ENCODE results near the gene HNRNPM. TPM values are rescaled to one million over a fixed set of nuclear protein-coding genes. Genes with fewer than 3 reads are reported as not detected.

The HNRNPM gene
- total and polyA plus RNA-seq, 11 donors = 43.4 to 183 (median 95.3) TPM

DNA sequence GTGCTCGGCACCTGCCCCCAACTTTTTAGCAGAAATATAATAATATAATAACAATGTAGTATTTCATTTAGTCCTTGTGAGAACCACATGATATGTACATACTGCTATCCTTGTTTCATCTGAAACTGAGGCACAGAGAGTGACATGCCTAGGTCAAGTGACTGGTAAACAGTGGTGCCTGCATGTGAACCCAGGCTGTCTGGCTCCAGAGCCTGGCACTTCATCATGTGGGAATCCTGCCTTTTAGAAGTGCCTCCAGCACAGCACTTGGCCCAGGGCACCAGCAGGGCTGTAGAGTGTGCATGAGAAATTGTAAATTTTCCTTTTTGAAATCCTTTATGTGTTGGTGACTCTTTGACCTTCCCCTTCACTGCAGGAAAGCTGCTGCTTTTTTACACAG is 30.2 kb downstream of the HNRNPM start:
- intact Hi-C loops (cut with DNase I) = no loop called here
- Histone ChIP-seq H3K27me3 (no peaks in the 10 kb centered on the region), H3K36me3 (peaks cover 4 to 97% (median 94%) of the 10 kb centered on the region in 9 donors), H3K4me1 (peaks cover 0 to 53% (median 21%) of the 10 kb centered on the region in 12 donors), H3K9me3 (no peaks in the 10 kb centered on the region), H3K4me3 (no peak overlapping the region), H3K27ac (peak overlapping the region in 2 of 12 donors; percentile 20)
- no peak for TF ChIP-seq POLR2A (IDR thresholded peaks at IDR 0.05)
- WGBS, 4 donors = 91 to 98% (median 96%) methylated on average over 1 of the region's 1 CpG
- ATAC-seq (no peak), DNase-seq (no peak)

DNA sequence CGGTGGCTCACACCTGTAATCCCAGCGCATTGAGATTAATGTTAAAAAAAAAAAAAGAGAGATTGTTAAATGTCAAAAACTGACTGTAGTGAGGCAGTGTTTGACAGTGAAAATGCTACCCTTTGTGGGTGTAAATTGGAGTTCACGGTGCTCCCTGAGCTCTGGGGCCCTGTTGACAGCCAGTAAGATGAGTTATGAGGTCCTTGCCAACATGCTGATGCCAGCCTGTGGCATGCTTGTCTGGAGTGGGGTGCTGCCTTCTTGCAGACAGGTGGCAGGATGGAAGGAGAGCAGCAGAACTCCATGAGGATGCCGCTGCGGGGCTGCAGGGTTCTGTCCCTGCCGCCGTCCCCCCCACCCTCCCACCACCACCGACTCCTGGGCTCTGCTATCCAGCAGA is 31.7 kb downstream of the HNRNPM start:
- DNase-seq = no peak
- H3K9me3 ChIP-seq = no peaks in the 10 kb centered on the region
- peaks cover 4 to 94% (median 86%) of the 10 kb centered on the region in 9 donors for H3K36me3 ChIP-seq
- intact Hi-C loops (cut with DNase I) = no loop called here
- H3K4me3 ChIP-seq = no peak overlapping the region
- no peaks in the 10 kb centered on the region for H3K27me3 ChIP-seq
- ATAC-seq = peak in 3 of 4 donors; percentile 46 to 58 (median 54)
- peaks cover 0 to 64% (median 33%) of the 10 kb centered on the region in 12 donors for H3K4me1 ChIP-seq
- TF ChIP-seq, protein P1, sequence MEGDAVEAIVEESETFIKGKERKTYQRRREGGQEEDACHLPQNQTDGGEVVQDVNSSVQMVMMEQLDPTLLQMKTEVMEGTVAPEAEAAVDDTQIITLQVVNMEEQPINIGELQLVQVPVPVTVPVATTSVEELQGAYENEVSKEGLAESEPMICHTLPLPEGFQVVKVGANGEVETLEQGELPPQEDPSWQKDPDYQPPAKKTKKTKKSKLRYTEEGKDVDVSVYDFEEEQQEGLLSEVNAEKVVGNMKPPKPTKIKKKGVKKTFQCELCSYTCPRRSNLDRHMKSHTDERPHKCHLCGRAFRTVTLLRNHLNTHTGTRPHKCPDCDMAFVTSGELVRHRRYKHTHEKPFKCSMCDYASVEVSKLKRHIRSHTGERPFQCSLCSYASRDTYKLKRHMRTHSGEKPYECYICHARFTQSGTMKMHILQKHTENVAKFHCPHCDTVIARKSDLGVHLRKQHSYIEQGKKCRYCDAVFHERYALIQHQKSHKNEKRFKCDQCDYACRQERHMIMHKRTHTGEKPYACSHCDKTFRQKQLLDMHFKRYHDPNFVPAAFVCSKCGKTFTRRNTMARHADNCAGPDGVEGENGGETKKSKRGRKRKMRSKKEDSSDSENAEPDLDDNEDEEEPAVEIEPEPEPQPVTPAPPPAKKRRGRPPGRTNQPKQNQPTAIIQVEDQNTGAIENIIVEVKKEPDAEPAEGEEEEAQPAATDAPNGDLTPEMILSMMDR (IDR thresholded peaks at IDR 0.05) = peak in 1 of 12 donors; percentile 17
- no peak for TF ChIP-seq POLR2A (IDR thresholded peaks at IDR 0.05)
- 40 to 73% (median 64%) methylated on average over 3 to 8 of the region's 8 CpGs for WGBS, 4 donors
- H3K27ac ChIP-seq = no peak overlapping the region

DNA sequence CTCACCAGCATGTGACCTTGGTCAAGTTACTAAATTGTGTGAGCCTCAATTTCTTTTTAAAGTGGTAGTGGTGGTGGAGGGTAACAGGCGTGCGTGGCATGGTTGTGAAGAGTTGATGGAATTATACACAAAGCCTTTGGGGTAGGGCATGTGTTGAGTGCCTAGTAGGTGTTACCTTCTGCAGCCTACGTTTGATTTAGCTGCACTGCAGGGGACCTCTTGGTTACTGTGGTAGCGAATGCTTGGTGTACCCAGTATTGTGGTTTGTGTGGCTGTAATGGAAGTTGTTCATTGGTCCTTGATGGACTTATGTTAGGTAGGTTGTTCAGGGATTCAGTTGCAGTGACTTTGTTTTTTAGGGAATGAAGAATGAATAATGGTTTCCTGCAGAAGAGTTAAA is 33.1 kb downstream of the HNRNPM start:
- intact Hi-C loops (cut with DNase I) = no loop called here
- ATAC-seq (no peak), DNase-seq (no peak)
- Histone ChIP-seq H3K36me3 (peaks cover 4 to 94% (median 82%) of the 10 kb centered on the region in 9 donors), H3K27ac (peak overlapping the region in 1 of 12 donors; percentile 3), H3K4me3 (no peak overlapping the region), H3K4me1 (peaks cover 0 to 63% (median 38%) of the 10 kb centered on the region in 12 donors), H3K27me3 (no peaks in the 10 kb centered on the region), H3K9me3 (no peaks in the 10 kb centered on the region)
- 74 to 79% (median 77%) methylated on average over 4 of the region's 4 CpGs for WGBS, 4 donors
- no peak for TF ChIP-seq POLR2A (IDR thresholded peaks at IDR 0.05)
- TF ChIP-seq, protein P1 (IDR thresholded peaks at IDR 0.05) = no peak

DNA sequence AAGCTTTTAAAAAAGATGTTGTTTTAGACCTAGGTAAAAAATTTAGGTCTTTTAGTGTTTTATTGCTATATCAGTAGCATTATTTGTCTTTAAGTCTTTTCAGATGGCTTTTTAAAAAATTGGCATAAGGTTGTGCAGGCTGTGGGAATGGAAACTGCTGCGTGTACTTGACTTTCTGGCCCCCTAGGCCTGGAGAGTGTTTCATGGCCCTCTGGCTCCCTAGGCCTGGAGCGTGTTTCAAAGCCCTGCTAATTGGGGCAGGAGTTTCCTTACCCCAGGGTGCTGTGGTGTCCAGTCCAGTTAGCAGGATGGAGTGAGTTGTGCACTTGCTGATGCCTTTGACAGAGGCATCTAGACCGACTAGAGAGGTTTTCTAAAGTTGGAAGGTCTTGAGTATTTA is 33.8 kb downstream of the HNRNPM start:
- ATAC-seq (no peak), DNase-seq (no peak)
- no peaks in the 10 kb centered on the region for H3K27me3 ChIP-seq
- TF ChIP-seq, protein P1 (IDR thresholded peaks at IDR 0.05) = no peak
- no peak for TF ChIP-seq POLR2A (IDR thresholded peaks at IDR 0.05)
- peak overlapping the region in 1 of 12 donors; percentile 3 for H3K27ac ChIP-seq
- H3K4me1 ChIP-seq = peaks cover 0 to 63% (median 37%) of the 10 kb centered on the region in 12 donors
- H3K9me3 ChIP-seq = no peaks in the 10 kb centered on the region
- 43 to 52% (median 48%) methylated on average over 3 of the region's 3 CpGs for WGBS, 4 donors
- intact Hi-C loops (cut with DNase I) = no loop called here
- H3K4me3 ChIP-seq = no peak overlapping the region
- peaks cover 4 to 94% (median 82%) of the 10 kb centered on the region in 9 donors for H3K36me3 ChIP-seq

DNA sequence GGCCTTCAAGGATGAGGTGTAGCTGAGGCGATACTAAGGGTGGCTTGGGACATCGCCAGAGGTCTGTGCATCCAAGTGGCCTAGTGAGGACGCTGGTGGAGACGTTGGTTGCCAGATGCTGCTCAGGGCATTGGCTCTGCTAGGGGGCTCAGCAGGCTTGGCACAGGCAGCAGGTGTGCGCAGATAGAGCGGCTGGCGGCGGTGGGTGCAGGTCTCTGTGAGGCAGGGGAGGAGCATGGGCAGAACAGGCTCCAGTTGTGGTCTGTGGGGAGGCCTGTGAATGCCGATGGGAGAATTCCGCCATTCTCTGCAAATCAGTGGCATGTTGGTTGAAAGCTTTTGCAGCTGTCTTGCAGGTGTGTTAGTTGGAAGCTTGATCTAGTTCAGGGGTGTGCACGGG is 36.4 kb downstream of the HNRNPM start:
- TF ChIP-seq, protein P1 (IDR thresholded peaks at IDR 0.05) = no peak
- no peak for TF ChIP-seq POLR2A (IDR thresholded peaks at IDR 0.05)
- H3K36me3 ChIP-seq = peaks cover 4 to 92% (median 81%) of the 10 kb centered on the region in 9 donors
- 55 to 70% (median 62%) methylated on average over 10 to 11 of the region's 11 CpGs for WGBS, 4 donors
- ATAC-seq (peak in 2 of 4 donors; percentile 33 to 39), DNase-seq (peak in 2 of 5 donors; percentile 48 to 56)
- peaks cover 0 to 64% (median 35%) of the 10 kb centered on the region in 12 donors for H3K4me1 ChIP-seq
- H3K27ac ChIP-seq = no peak overlapping the region
- H3K9me3 ChIP-seq = no peaks in the 10 kb centered on the region
- intact Hi-C loops (cut with DNase I) = no loop called here
- H3K4me3 ChIP-seq = no peak overlapping the region
- H3K27me3 ChIP-seq = no peaks in the 10 kb centered on the region
